ENCODE data around the gene XKRX. TPM values are rescaled to one million over a fixed set of nuclear protein-coding genes. Genes with fewer than 3 reads are reported as not detected.

The XKRX gene
- total RNA-seq, 1 donor from 2014 or later = not detected

DNA sequence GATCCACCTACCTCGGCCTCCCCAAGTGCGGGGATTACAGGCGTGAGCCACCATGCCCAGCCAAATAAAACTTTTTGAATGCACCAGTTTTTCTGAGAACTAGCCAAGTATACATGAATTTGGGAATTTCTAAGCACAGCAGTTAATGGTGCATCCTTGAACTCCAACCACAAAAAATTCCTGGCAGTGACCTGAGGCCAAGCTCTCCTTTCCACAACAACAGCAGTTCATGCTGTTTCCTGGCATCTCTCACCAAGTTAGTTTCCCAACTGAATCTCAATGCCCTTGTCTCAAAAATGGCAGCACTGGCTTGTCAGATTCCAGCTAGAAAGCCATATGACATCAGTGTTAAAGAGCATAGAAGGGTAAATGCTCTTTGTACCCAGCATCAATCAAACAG, 15.9 kb upstream of the XKRX start:
- Histone ChIP-seq H3K4me3 (no peak overlapping the region), H3K4me1 (no peaks in the 10 kb centered on the region), H3K27me3 (ENCODE audit: low read depth) (no peaks in the 10 kb centered on the region), H3K9me3 (replicated peaks) (no peaks in the 10 kb centered on the region), H3K36me3 (no peaks in the 10 kb centered on the region), H3K27ac (replicated peaks) (no peak overlapping the region)
- no peak for DNase-seq
- intact Hi-C loops (cut with micrococcal nuclease) = no loop called here
- TF ChIP-seq, protein P1, sequence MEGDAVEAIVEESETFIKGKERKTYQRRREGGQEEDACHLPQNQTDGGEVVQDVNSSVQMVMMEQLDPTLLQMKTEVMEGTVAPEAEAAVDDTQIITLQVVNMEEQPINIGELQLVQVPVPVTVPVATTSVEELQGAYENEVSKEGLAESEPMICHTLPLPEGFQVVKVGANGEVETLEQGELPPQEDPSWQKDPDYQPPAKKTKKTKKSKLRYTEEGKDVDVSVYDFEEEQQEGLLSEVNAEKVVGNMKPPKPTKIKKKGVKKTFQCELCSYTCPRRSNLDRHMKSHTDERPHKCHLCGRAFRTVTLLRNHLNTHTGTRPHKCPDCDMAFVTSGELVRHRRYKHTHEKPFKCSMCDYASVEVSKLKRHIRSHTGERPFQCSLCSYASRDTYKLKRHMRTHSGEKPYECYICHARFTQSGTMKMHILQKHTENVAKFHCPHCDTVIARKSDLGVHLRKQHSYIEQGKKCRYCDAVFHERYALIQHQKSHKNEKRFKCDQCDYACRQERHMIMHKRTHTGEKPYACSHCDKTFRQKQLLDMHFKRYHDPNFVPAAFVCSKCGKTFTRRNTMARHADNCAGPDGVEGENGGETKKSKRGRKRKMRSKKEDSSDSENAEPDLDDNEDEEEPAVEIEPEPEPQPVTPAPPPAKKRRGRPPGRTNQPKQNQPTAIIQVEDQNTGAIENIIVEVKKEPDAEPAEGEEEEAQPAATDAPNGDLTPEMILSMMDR (IDR thresholded peaks at IDR 0.05; ENCODE audit: borderline replicate concordance) = no peak

DNA sequence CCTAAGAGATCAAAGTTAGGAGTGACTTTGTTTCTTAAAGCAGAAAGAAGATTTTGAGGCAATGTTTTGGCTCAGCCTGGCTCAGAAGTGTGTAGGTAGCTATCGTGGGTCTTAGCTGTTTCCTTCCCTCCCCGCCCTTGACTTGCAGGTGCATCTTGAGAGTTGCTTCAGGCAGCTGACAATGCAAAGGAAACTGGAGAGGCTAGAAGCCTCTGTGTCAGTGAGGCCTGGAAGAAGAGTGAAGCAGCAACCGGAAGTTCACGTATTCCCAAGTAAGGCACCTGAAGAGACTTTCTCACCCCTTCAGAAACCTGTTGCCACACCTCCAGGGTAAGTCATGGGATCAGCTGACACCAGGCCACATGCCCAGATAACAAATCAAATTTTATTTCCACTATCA, 10.6 kb upstream of the XKRX start:
- TF ChIP-seq, protein P1 (IDR thresholded peaks at IDR 0.05; ENCODE audit: borderline replicate concordance) = no peak
- no peak for DNase-seq
- intact Hi-C loops (cut with micrococcal nuclease) = no loop called here
- Histone ChIP-seq H3K27me3 (ENCODE audit: low read depth) (no peaks in the 10 kb centered on the region), H3K4me3 (no peak overlapping the region), H3K36me3 (no peaks in the 10 kb centered on the region), H3K27ac (replicated peaks) (no peak overlapping the region), H3K4me1 (no peaks in the 10 kb centered on the region), H3K9me3 (replicated peaks) (no peaks in the 10 kb centered on the region)

DNA sequence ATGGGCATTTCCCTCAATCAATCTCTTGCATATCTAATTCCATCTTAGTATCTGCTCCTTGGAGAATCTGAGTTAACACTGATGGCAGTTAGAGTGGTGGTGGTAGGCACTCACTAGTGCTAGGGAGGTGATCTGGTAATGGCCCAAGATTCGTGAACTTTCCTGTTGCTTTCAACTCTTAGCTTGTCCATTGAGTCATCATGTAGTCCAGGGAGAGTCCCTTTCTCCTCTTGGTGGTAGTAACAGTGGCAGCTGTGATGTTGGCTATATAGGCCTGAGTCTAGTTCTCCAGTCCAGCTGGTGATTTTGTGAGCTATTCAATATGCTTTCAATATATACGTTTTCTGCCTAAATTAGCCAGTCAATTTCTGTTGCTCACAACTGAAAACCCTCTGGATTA, 7.0 kb upstream of the XKRX start:
- Histone ChIP-seq H3K36me3 (no peaks in the 10 kb centered on the region), H3K27ac (replicated peaks) (no peak overlapping the region), H3K9me3 (replicated peaks) (no peaks in the 10 kb centered on the region), H3K4me3 (no peak overlapping the region), H3K27me3 (ENCODE audit: low read depth) (no peaks in the 10 kb centered on the region), H3K4me1 (no peaks in the 10 kb centered on the region)
- TF ChIP-seq, protein P1 (IDR thresholded peaks at IDR 0.05; ENCODE audit: borderline replicate concordance) = no peak
- intact Hi-C loops (cut with micrococcal nuclease) = no loop called here
- DNase-seq = no peak

DNA sequence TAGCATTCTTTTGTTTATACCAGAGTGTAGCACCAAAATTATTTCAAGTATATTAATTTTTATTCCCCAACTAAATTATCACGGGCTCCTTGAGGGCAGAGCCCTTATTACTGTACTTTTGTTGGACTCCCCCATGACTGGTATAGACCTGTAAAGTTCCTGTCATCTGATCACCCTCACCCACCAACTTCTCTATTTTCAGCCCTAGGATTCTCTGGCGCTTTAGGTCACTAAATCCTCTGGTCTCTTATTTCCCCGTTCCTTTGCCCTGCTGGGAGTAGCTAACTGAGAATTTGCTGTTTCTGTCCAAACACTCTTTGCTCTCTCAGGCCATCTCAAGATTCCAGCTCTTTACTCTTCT, 3.2 kb upstream of the XKRX start:
- no peaks in the 10 kb centered on the region for H3K9me3 ChIP-seq (replicated peaks)
- no peaks in the 10 kb centered on the region for H3K4me1 ChIP-seq
- intact Hi-C loops (cut with micrococcal nuclease) = no loop called here
- H3K27me3 ChIP-seq (ENCODE audit: low read depth) = no peaks in the 10 kb centered on the region
- DNase-seq = no peak
- H3K4me3 ChIP-seq = no peak overlapping the region
- no peak overlapping the region for H3K27ac ChIP-seq (replicated peaks)
- TF ChIP-seq, protein P1 (IDR thresholded peaks at IDR 0.05; ENCODE audit: borderline replicate concordance) = no peak
- H3K36me3 ChIP-seq = no peaks in the 10 kb centered on the region

DNA sequence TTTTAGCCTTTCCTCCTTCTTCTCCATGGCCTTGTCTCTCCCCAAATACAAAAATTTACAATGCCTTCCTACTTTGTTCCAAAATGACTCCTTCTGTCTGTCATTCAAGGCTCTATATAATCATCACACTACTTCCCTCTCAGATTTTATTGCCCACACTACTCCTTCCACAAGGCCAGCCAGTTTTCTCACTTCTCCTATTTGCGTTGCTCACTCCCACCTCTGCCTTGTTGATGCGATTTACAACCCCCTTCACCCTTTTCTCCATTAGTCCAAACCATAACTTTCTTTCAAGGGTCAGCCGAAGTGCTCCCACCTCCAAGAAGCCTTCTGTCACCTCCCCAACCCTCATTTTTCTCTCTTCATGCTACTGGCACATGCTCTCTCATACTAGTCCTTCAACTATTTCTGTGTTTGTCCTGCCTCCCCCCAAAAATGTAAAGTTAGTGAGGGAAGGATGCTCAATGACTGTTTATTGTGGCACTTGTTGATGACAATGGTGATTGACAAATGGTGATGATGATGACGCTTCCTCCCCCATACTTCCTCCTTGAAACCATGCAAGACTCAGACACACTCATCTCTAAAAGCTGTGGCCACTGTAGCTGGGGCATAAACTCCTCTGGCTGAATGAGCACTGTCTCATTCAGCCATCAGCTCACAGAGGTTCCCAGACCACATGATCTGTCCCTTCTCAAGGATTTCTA, 2.7 kb upstream of the XKRX start:
- H3K27me3 ChIP-seq (ENCODE audit: low read depth) = no peaks in the 10 kb centered on the region
- no peak overlapping the region for H3K27ac ChIP-seq (replicated peaks)
- H3K4me1 ChIP-seq = no peaks in the 10 kb centered on the region
- H3K4me3 ChIP-seq = no peak overlapping the region
- intact Hi-C loops (cut with micrococcal nuclease) = no loop called here
- no peak for DNase-seq
- TF ChIP-seq, protein P1 (IDR thresholded peaks at IDR 0.05; ENCODE audit: borderline replicate concordance) = no peak
- H3K9me3 ChIP-seq (replicated peaks) = no peaks in the 10 kb centered on the region
- no peaks in the 10 kb centered on the region for H3K36me3 ChIP-seq
